Stimulated activated CD4-positive, alpha-beta T cell treated with anti-CD3 and anti-CD28 coated beads, Interleukin-15, amount 100 ng/mL, for 1 hour (primary cell): ENCODE data around the gene FAM98C.
"Not testable (repeated sequence)": the region's sequence is repeated elsewhere in the genome, so short reads cannot be mapped to it uniquely, and the experiment has no call there.

Source experiments
- DNase-seq, 2 donors: peaks; one replicate each; pipeline ENCODE4 v3.0.0-alpha.2; 2020; ENCODE audit warnings: low read depth in 1 of 2, low spot score in 1 of 2

FAM98C gene

DNA sequence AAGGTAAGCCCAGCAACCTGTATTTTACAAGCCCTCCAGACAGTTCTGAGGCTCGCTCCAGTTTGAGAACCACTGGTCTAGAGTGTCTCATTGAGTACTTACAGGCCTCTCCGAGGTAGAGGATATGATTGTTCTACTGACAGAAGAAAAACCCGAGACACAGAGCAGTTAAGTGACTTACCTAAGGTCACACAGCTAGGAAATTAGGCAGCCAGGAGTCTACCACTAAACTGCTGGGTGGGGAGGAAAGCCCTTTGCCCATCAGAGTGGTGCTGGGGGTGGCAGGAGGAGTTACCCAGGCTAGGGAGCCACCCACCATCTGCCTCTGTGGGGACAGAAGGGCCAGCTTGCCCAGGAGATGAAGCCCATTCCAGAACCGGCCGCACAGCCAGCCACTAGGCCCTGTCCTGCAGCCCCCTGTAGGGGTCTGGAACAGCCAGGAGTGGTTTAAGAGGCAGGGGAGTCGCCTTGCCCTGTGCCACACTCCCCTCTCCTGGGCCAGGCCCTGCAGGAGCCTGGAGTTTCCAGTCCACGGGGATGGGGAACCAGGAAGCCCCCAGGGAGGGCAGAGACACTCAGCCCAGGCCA is 22.4 kb downstream of the FAM98C start:
- DNase-seq, result no peak

- peak in 1 of 2 donors; percentile 45 for DNase-seq
These were observed 23.0 kb downstream of the FAM98C start, which contains the start of gene RASGRP4 for GRCh38 chr19:38425810-38426466. Gene RASGRP4 (minus strand): TSS chr19:38426219. CDS start chr19:38426091, 128 bp downstream.

DNA sequence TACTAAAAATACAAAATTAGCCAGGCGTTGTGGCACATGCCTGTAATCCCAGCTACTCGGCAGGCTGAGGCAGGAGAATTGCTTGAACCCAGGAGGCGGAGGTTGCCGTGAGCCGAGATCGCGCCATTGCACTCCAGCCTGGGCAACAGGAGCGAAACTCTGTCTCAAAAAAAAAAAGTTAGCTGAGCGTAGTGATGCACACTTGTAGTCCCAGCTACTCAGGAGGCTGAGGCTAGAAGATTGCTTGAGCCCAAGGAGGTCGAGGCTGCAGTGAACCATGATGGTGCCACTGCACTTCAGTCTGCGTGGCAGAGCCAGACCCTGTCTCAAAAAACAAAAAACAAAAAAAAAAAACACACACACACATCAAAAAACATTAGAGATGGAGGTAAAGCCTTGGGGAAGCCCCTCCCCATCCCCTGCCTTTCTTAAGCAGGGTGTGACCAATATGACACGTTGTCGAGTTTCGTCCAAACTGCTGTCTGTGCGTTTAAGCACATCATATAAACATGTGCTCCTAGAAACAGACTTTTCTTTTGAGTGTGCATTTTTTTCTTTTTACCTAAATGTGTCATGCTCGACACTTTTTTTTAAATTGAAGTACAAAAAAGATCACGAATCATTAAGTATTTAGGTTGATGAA is 24.3 kb downstream of the FAM98C start:
- not testable (repeated sequence) for DNase-seq

DNA sequence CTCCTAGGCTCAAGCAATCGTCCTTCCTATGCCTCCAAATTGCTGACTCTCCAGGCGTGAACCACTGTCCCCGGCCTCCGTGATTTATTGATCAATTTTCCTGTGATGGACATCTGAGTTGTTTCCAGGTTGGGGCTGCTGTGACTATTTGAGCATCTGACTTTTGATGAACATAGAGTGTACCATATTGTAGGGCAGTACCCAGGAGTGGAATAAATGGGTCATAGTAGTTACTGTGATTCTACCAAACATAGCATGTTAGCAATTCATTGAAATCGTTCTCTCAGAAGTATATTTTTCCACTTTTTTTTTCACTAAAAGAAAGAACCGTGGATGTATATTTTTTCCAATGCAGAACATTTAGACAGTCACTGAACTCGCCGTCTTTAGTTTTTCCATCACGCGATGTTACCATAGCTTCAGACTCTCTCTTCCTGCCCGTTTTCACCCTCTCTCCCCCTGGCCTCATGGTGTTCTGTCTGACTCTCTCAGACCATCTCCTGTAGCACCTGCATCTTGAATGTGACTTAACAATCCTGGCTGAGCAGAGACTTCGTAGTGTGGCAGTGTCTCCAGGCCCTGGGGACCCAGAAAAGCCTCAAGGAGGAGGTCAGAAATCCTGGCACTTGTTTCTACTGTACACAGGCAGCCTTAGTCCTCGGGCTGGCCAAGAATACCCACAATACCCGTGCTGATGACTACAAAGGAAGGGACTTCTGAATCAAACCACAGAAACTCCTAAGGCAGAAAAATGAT is 26.3 kb downstream of the FAM98C start:
- DNase-seq, result no peak

- DNase-seq, result no peak
These were observed 26.9 kb downstream of the FAM98C start for GRCh38 chr19:38429811-38430156.

DNA sequence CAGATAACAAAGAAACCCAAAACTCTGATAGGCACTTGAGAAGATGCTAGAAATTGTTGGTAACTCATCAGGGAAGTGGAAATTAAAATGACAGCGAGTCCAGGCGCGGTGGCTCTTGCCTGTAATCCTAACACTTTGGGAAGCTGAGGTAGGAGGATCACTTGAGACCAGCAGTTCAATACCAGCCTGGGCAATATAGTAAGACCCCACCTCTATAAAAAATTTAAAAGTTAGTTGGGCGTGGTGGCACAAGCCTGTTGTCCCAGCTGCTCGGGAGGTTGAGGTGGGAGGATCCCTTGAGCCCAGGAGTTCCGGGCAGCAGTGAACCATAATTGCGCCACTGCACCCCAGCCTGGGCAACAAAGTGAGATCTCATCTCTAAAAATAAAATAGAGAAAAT is 28.0 kb downstream of the FAM98C start:
- DNase-seq, result no peak

DNA sequence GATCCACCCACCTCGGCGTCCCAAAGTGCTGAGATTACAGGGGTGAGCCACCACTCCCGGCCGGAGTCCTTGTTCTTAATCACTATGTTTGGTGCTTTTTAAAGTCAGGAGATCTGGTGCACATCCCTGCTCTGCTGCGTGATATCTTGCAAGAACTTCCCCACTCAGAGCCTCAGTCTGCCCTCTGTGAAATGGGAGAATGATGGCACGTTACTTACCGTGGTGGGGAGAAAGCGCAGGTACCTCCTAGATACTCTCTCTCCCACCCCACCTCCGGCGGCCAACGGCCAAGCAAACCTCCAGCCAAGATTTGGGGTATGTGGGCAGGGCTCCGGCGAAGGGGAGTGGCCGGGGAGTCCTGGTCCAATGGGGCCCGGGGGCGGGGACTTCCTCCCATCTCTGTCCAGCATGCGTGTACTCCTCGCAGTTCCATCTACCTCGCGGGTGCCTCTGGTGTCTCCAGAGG is 30.4 kb downstream of the FAM98C start, which contains the start of gene RYR1:
Gene RYR1, plus strand, starts transcription at position 424 of the 466 bp plus-strand sequence. CDS start 139 bp downstream, outside the sequence.
- DNase-seq, result peak in 1 of 2 donors; percentile 35

- DNase-seq, result no peak
These were observed 31.7 kb downstream of the FAM98C start for GRCh38 chr19:38434549-38435051.

DNA sequence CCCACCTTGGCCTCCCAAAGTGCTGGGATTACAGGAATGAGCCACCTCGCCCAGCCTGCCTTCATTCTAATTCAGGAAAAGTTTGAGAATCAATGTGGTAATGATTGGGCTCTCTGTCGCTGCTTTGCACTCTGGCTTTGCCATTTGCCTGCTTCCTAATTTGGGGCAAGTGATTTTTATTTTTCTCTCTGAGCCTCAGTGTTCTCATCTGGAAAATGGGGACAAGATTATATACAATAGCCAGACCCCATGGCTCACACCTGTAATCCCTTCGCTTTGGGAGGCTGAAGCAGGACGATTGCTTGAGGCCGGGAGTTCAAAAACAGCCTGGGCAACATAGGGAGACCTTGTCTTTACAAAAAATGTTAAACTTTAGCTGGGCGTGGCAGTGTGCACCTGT is 34.4 kb downstream of the FAM98C start:
- DNase-seq, result no peak

DNA sequence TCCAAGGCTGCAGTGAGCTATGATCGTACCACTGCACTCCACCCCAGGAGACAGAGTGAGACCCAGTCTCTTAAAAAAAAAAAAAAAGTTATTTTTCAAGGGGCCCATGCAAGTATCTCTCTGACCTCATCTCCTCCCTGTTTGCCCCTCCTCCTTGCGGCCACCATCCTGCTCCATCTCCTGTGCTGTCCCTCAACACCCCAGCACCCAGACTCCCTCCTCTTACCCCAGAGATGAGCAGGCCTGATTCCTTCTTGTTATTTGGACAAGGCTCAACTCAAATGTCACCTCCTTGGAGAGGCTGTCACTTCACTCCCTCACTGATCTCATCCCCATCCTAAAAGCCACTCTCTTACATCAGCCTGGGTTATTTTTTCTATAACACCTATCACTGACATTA is 35.0 kb downstream of the FAM98C start:
- no peak for DNase-seq

GRCh38 chr19:38440592-38440991 is 37.7 kb downstream of the FAM98C start:
- no peak for DNase-seq

- DNase-seq, result no peak
These were observed 38.9 kb downstream of the FAM98C start for GRCh38 chr19:38441657-38442348.

- DNase-seq, result no peak
These were observed 39.8 kb downstream of the FAM98C start for GRCh38 chr19:38442736-38443135.

GRCh38 chr19:38443458-38443999 is 40.6 kb downstream of the FAM98C start:
- DNase-seq, result no peak

GRCh38 chr19:38444026-38444425 is 41.1 kb downstream of the FAM98C start:
- no peak for DNase-seq

- DNase-seq, result no peak
These were observed 42.5 kb downstream of the FAM98C start for GRCh38 chr19:38445362-38445761.

DNA sequence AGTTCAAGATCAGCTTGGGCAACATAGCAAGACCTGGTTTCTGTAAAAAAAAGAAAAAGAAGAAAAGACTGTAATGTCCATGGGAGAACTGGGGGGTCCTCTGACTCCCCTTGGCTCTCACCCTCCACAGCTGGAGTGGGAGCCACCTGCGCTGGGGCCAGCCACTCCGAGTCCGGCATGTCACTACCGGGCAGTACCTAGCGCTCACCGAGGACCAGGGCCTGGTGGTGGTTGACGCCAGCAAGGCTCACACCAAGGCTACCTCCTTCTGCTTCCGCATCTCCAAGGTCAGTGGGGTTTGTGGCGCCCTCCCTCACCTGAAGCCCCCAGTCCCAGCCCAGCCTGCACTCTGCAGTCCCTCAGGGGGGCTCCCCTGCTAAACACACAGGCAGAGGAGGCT is 45.3 kb downstream of the FAM98C start:
- no peak for DNase-seq

- no peak for DNase-seq
These were observed 46.6 kb downstream of the FAM98C start for GRCh38 chr19:38449518-38449917.

DNA sequence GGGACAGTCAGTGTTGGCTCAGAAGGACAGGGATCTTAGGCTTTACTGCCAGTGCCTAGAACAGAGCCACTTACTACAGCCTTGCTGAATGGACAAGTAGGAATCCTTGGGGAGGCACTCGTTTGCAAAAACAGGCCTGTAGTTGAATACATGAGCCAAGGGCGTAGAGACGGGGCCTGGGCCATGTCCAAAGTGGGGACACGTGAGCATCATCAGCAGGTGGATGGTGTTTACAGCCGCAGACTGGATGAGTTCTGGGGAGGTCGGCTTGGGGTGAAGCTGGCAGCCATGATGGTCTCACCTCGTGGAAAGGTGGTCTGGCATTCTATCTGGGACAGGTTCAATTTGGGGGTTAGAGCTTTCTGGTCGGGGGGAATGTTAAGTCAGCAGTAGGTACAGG is 48.1 kb downstream of the FAM98C start:
- no peak for DNase-seq

GRCh38 chr19:38451629-38452028 is 48.7 kb downstream of the FAM98C start:
- no peak for DNase-seq
